Measurements from ENCODE around the gene CD164.

CD164 gene

GRCh38 chr6:109318328-109318876 is 63.9 kb downstream of the CD164 start:
- H2BK5ac ChIP-seq (ENCODE audit: low read depth, low read length, poor library complexity, severe bottlenecking), result no peak overlapping the region
- H3K18ac ChIP-seq (ENCODE audit: low read depth in 1 of 2, low read length in 2 of 2), result no peak overlapping the region
- no peaks in the 10 kb centered on the region for H3K27me3 ChIP-seq (ENCODE audit: control insufficient read depth in 1 of 2, insufficient read depth in 1 of 2, low read length in 2 of 2)
- no peak overlapping the region for H3K4ac ChIP-seq (ENCODE audit: low read depth in 1 of 2, low read length in 2 of 2)
- H4K8ac ChIP-seq (ENCODE audit: low read length), result no peak overlapping the region
- H3K14ac ChIP-seq (ENCODE audit: low read length in 2 of 2), result no peak overlapping the region
- no peaks in the 10 kb centered on the region for H3K36me3 ChIP-seq (ENCODE audit: control insufficient read depth in 1 of 2, insufficient read depth in 2 of 2, low read depth in 1 of 2, low read length in 2 of 2)
- peaks cover 1% of the 10 kb centered on the region for H3K4me1 ChIP-seq (ENCODE audit: control insufficient read depth, insufficient read depth, low read depth, low read length)
- H3K4me3 ChIP-seq (ENCODE audit: insufficient read depth in 1 of 2, low read depth in 1 of 2, low read length in 2 of 2), result peak overlapping the region in 1 of 2 experiments; percentile 6
- no peaks in the 10 kb centered on the region for H3K9me3 ChIP-seq (ENCODE audit: control insufficient read depth, low read length)
- H2BK12ac ChIP-seq (ENCODE audit: low read length in 2 of 2), result no peak overlapping the region
- H2BK15ac ChIP-seq (ENCODE audit: low read depth, poor library complexity, severe bottlenecking), result no peak overlapping the region
- no peak overlapping the region for H3K23ac ChIP-seq (ENCODE audit: low read length in 2 of 2)
- no peak overlapping the region for H2AFZ ChIP-seq (ENCODE audit: low read depth, low read length)
- H3K79me1 ChIP-seq (replicated peaks; ENCODE audit: low read length, poor library complexity, severe bottlenecking), result no peaks in the 10 kb centered on the region
- H3K27ac ChIP-seq (ENCODE audit: low read length, poor library complexity, severe bottlenecking), result no peak overlapping the region
- H3K4me2 ChIP-seq (ENCODE audit: low read length, poor library complexity, severe bottlenecking), result no peak overlapping the region
- H2AK5ac ChIP-seq (ENCODE audit: low read length, severe bottlenecking), result no peak overlapping the region
- WGBS, result 89% methylated on average over 10 of the region's 11 CpGs
- H4K91ac ChIP-seq (ENCODE audit: low read length), result no peak overlapping the region
- no peak for DNase-seq
- H3K9ac ChIP-seq (ENCODE audit: low read length), result no peak overlapping the region
- H2BK120ac ChIP-seq (ENCODE audit: low read depth, low read length), result no peak overlapping the region

- no peaks in the 10 kb centered on the region for H3K27me3 ChIP-seq (ENCODE audit: control insufficient read depth in 1 of 2, insufficient read depth in 1 of 2, low read length in 2 of 2)
Measured at GRCh38 chr6:109316909-109317308, 65.4 kb downstream of the CD164 start.

More at GRCh38 chr6:109316909-109317308, 65.4 kb downstream of the CD164 start:
- H3K4ac ChIP-seq (ENCODE audit: low read depth in 1 of 2, low read length in 2 of 2), result no peak overlapping the region
- H2BK120ac ChIP-seq (ENCODE audit: low read depth, low read length), result no peak overlapping the region
- no peak overlapping the region for H3K4me3 ChIP-seq (ENCODE audit: insufficient read depth in 1 of 2, low read depth in 1 of 2, low read length in 2 of 2)
- no peak overlapping the region for H3K18ac ChIP-seq (ENCODE audit: low read depth in 1 of 2, low read length in 2 of 2)
- H3K36me3 ChIP-seq (ENCODE audit: control insufficient read depth in 1 of 2, insufficient read depth in 2 of 2, low read depth in 1 of 2, low read length in 2 of 2), result no peaks in the 10 kb centered on the region
- H2BK12ac ChIP-seq (ENCODE audit: low read length in 2 of 2), result no peak overlapping the region
- peaks cover 1% of the 10 kb centered on the region for H3K4me1 ChIP-seq (ENCODE audit: control insufficient read depth, insufficient read depth, low read depth, low read length)
- H3K23ac ChIP-seq (ENCODE audit: low read length in 2 of 2), result no peak overlapping the region
- no peaks in the 10 kb centered on the region for H3K9me3 ChIP-seq (ENCODE audit: control insufficient read depth, low read length)
- no peak overlapping the region for H2BK5ac ChIP-seq (ENCODE audit: low read depth, low read length, poor library complexity, severe bottlenecking)
- no peak for DNase-seq
- 98% methylated on average over 5 of the region's 5 CpGs for WGBS
- no peaks in the 10 kb centered on the region for H3K79me1 ChIP-seq (replicated peaks; ENCODE audit: low read length, poor library complexity, severe bottlenecking)
- H3K14ac ChIP-seq (ENCODE audit: low read length in 2 of 2), result no peak overlapping the region
- H3K9ac ChIP-seq (ENCODE audit: low read length), result no peak overlapping the region
- no peak overlapping the region for H3K27ac ChIP-seq (ENCODE audit: low read length, poor library complexity, severe bottlenecking)
- no peak overlapping the region for H3K4me2 ChIP-seq (ENCODE audit: low read length, poor library complexity, severe bottlenecking)
- H2AK5ac ChIP-seq (ENCODE audit: low read length, severe bottlenecking), result no peak overlapping the region
- H4K91ac ChIP-seq (ENCODE audit: low read length), result no peak overlapping the region
- no peak overlapping the region for H2BK15ac ChIP-seq (ENCODE audit: low read depth, poor library complexity, severe bottlenecking)
- H4K8ac ChIP-seq (ENCODE audit: low read length), result no peak overlapping the region
- no peak overlapping the region for H2AFZ ChIP-seq (ENCODE audit: low read depth, low read length)
